ENCODE data around the gene DCHS1. TPM values are rescaled to one million over a fixed set of nuclear protein-coding genes. Genes with fewer than 3 reads are reported as not detected.

Gene DCHS1
- total and polyA plus RNA-seq, 9 of the 15 experiments (the other 6 are each of a cell fraction or from before 2014, with no cell fraction given) = 0.04 to 0.49 (median 0.14) TPM; not detected in 2

- BruUV-seq (replicated peaks) = no TSS peak
- no peaks in the 10 kb centered on the region for H3K9me3 ChIP-seq (replicated peaks; ENCODE audit: control insufficient read depth, insufficient read depth, low read depth, low read length)
- POLR2A ChIA-PET = interaction anchor here (0.7 to 2.9 kb wide), 2 partner anchors 10 to 73 kb away, joined by 3 to 12 read pairs; no protein-coding TSS in a partner anchor
- no peaks in the 10 kb centered on the region for H3K27me3 ChIP-seq (ENCODE audit: control insufficient read depth in 2 of 2, insufficient read depth in 2 of 2, low read length in 2 of 2)
- H3K9me1 ChIP-seq (ENCODE audit: control insufficient read depth, insufficient read depth, low read length) = no peaks in the 10 kb centered on the region
- no peak overlapping the region for H3K27ac ChIP-seq (ENCODE audit: extremely low read depth, low read depth, low read length)
- ATAC-seq = peak; percentile 79
- intact Hi-C loops (cut with micrococcal nuclease) (loop anchor here (1.0 to 10.0 kb wide), 4 partner anchors 20 to 264 kb away; partner anchors contain the start of gene TPP1), in situ Hi-C loops (cut with MboI) (no loop called here)
- FAIRE-seq = peak; percentile 57
- H3K79me2 ChIP-seq (ENCODE audit: control insufficient read depth, insufficient read depth, low read length) = no peaks in the 10 kb centered on the region
- H3K4me2 ChIP-seq (ENCODE audit: insufficient read depth, low read length) = no peak overlapping the region
- WGBS (ENCODE audit: insufficient coverage, low coverage, missing lambda C conversion rate) = 32% methylated on average over 4 of the region's 4 CpGs
- peaks cover 30 to 38% of the 10 kb centered on the region in 2 experiments for H3K4me1 ChIP-seq (replicated peaks in 1 of 2; ENCODE audit: control insufficient read depth in 2 of 2, insufficient read depth in 2 of 2, low read length in 2 of 2)
- peak in 2 of 4 experiments; percentile 51 to 54 for DNase-seq (ENCODE audit: extremely low read depth in 1 of 4, low spot score in 3 of 4)
- no peaks in the 10 kb centered on the region for H4K20me1 ChIP-seq (replicated peaks; ENCODE audit: control insufficient read depth, insufficient read depth, low read length)
- no peak overlapping the region for H3K4me3 ChIP-seq
- CTCF ChIA-PET (ENCODE audit: low intra/inter-chr PET ratio) = no interaction called here
- H3K9ac ChIP-seq (ENCODE audit: insufficient read depth in 1 of 2, low read depth in 2 of 2, low read length in 2 of 2) = no peak overlapping the region
- H3K36me3 ChIP-seq (ENCODE audit: control insufficient read depth, insufficient read depth, low read length) = no peaks in the 10 kb centered on the region
- peak overlapping the region; percentile 10; the same call in 1 of the 2 replicates for H2AFZ ChIP-seq (ENCODE audit: low read depth, low read length)
- TF ChIP-seq CTCFL (IDR thresholded peaks at IDR 0.05; ENCODE audit: borderline replicate concordance, insufficient read depth, low read depth, low read length, poor library complexity, severe bottlenecking) (peak; percentile 57), ATF3 (IDR thresholded peaks at IDR 0.05) (no peak), ATF3 (CRISPR knock-in tag; conservative IDR thresholded peaks at IDR 0.05) (no peak), CTCF (IDR thresholded peaks at IDR 0.05 in 2 of 3, conservative IDR thresholded peaks at IDR 0.05 in 1 of 3; ENCODE audit: insufficient read depth in 2 of 3, low read depth in 1 of 3, low read length in 3 of 3) (peak; percentile 34 to 58 (median 46); a peak in 3 of 6 replicates), DEAF1 (CRISPR knock-in tag; IDR thresholded peaks at IDR 0.05) (0 out of 2 replicates have a peak, but pooled peaks have one; percentile 10), SMC3 (conservative IDR thresholded peaks at IDR 0.05; ENCODE audit: insufficient read depth, low read depth, low read length) (peak; percentile 53)
Measured at GRCh38 chr11:6638429-6638828, 17.2 kb downstream of the DCHS1 start.

Measured in K562 (cell line).